Measurements from ENCODE around the gene ORC1.
"Not testable (repeated sequence)": the region's sequence is repeated elsewhere in the genome, so short reads cannot be mapped to it uniquely, and the experiment has no call there.

The ORC1 gene

DNA sequence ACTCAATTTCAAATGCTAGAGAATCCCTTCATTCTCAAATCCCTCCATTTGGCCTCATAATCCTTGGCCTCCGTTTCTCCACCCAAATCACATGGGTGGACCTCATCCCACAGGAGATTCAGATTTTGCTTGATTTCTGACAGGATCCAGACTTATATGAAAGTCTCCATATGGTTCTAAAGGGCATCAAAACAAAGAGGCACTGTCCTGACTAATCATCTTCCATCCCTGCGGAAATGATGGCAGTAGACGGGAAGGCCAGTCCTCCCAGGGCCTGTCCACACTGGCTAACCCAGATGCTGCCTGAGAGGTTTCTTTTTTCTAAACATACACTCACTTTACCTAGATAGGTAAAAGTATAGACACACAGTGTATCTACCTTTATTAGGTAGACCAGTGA lies 18.8 kb downstream of the ORC1 start:
- H3K27ac ChIP-seq (ENCODE audit: low read depth, low read length) = no peak overlapping the region
- no peak overlapping the region for H4K91ac ChIP-seq (ENCODE audit: low read depth, low read length)
- H2AFZ ChIP-seq (ENCODE audit: insufficient read depth, low read length, poor library complexity) = no peak overlapping the region
- no peaks in the 10 kb centered on the region for H3K79me2 ChIP-seq (ENCODE audit: control insufficient read depth, insufficient read depth, low read length, poor library complexity)
- H2BK5ac ChIP-seq (ENCODE audit: low read depth, low read length, poor library complexity) = no peak overlapping the region
- no peak for DNase-seq
- no peak overlapping the region for H3K18ac ChIP-seq (ENCODE audit: low read length)
- no peak overlapping the region for H2BK120ac ChIP-seq (ENCODE audit: insufficient read depth, low read length, poor library complexity)
- H3K23ac ChIP-seq (ENCODE audit: low read length) = no peak overlapping the region
- no peak overlapping the region for H3K14ac ChIP-seq (ENCODE audit: low read length)
- no CpG with 5 or more reads among the region's 3 CpGs for WGBS (ENCODE audit: extremely low coverage, insufficient coverage, insufficient read length)
- no peak overlapping the region for H2BK12ac ChIP-seq (ENCODE audit: low read length)
- H3K4me1 ChIP-seq (ENCODE audit: control insufficient read depth in 1 of 2, insufficient read depth in 2 of 2, low read length in 2 of 2) = peaks cover 2 to 5% of the 10 kb centered on the region in 2 experiments
- H2AK5ac ChIP-seq (ENCODE audit: low read length) = no peak overlapping the region
- no peaks in the 10 kb centered on the region for H3K27me3 ChIP-seq (ENCODE audit: insufficient read depth, low read length)
- no peak overlapping the region for H3K4me2 ChIP-seq (ENCODE audit: low read length)
- peaks cover 27 to 55% of the 10 kb centered on the region in 2 experiments for H3K36me3 ChIP-seq (ENCODE audit: control insufficient read depth in 1 of 2, insufficient read depth in 2 of 2, low read length in 2 of 2)
- H4K8ac ChIP-seq (ENCODE audit: low read depth, low read length) = no peak overlapping the region
- H3K4ac ChIP-seq (ENCODE audit: low read depth, low read length) = no peak overlapping the region
- no peak overlapping the region for H3K9ac ChIP-seq (ENCODE audit: low read length)
- no peak overlapping the region for H3K4me3 ChIP-seq (ENCODE audit: low read depth, low read length)
- peaks cover 2% of the 10 kb centered on the region for H3K79me1 ChIP-seq (ENCODE audit: low read length)
- no peaks in the 10 kb centered on the region for H3K9me3 ChIP-seq (ENCODE audit: insufficient read depth, low read depth, low read length)
- no peak overlapping the region for H4K12ac ChIP-seq (ENCODE audit: low read depth, low read length)

DNA sequence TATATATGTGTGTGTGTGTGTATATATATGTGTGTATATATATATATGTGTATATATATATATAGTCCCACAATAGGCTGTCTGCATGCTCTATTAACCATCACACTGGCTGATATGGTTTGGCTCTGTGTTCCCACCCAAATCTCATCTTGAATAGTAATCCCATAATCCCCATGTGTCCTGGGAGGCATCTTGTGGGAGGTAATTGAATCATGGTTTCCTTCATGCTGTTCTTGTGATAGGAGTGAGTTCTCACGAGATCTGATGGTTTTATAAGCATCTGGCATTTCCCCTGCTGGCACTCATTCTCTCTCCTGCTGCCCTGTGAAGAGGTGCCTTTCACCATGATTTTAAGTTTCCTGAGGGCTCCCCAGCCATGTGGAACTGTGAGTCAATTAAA lies 34.4 kb downstream of the ORC1 start:
- H4K12ac ChIP-seq (ENCODE audit: low read depth, low read length); H3K4me2 ChIP-seq (ENCODE audit: low read length): not testable (repeated sequence)
- WGBS (ENCODE audit: extremely low coverage, insufficient coverage, insufficient read length) = no CpG with 5 or more reads among the region's 1 CpG

DNA sequence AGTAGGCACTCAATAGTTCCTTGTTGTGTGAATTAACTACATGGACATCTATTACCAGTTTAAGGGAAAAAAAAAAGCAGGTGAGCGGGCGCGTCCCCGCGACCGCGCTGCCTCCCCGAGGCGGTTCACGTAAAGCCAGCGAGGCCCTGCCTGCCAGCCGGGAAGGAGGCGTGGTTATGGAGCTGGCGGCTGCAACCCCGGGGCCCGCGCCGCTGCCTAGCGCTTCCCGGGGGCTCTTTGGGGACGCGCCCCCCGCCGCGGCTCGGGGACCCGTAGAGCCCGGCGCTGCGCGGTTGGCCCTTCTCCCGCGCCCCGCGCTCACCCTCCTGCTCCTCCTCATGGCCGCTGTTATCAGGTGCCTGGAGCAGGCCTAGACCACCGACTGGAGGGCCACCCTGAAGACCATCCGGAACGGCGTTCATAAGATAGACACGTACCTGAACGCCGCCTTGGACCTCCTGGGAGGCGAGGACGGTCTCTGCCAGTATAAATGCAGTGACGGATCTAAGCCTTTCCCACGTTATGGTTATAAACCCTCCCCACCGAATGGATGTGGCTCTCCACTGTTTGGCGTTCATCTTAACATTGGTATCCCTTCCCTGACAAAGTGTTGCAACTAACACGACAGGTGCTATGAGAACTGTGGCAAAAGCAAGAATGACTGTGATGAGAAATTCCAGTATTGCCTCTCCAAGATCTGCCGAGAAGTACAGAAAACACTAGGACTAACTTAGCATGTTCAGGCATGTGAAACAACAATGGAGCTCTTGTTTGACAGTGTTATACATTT lies 35.6 kb downstream of the ORC1 start:
- Histone ChIP-seq H3K9ac (ENCODE audit: low read length) (peak overlapping the region; percentile 73), H3K4me1 (ENCODE audit: control insufficient read depth in 1 of 2, insufficient read depth in 2 of 2, low read length in 2 of 2) (peaks cover 11 to 12% of the 10 kb centered on the region in 2 experiments), H3K4me2 (ENCODE audit: low read length) (peak overlapping the region; percentile 89), H4K12ac (ENCODE audit: low read depth, low read length) (no peak overlapping the region), H2AK5ac (ENCODE audit: low read length) (no peak overlapping the region), H3K4me3 (ENCODE audit: low read depth, low read length) (peak overlapping the region; percentile 82), H3K18ac (ENCODE audit: low read length) (peak overlapping the region; percentile 8), H2AFZ (ENCODE audit: insufficient read depth, low read length, poor library complexity) (peak overlapping the region; percentile 80), H3K23ac (ENCODE audit: low read length) (no peak overlapping the region), H3K27ac (ENCODE audit: low read depth, low read length) (no peak overlapping the region), H2BK120ac (ENCODE audit: insufficient read depth, low read length, poor library complexity) (no peak overlapping the region), H3K4ac (ENCODE audit: low read depth, low read length) (no peak overlapping the region), H4K8ac (ENCODE audit: low read depth, low read length) (peak overlapping the region; percentile 72), H3K14ac (ENCODE audit: low read length) (peak overlapping the region; percentile 74), H2BK5ac (ENCODE audit: low read depth, low read length, poor library complexity) (no peak overlapping the region), H3K9me3 (ENCODE audit: insufficient read depth, low read depth, low read length) (no peaks in the 10 kb centered on the region), H3K79me2 (ENCODE audit: control insufficient read depth, insufficient read depth, low read length, poor library complexity) (peaks cover 12% of the 10 kb centered on the region), H3K79me1 (ENCODE audit: low read length) (peaks cover 10% of the 10 kb centered on the region), H3K36me3 (ENCODE audit: control insufficient read depth in 1 of 2, insufficient read depth in 2 of 2, low read length in 2 of 2) (peaks cover 5 to 12% of the 10 kb centered on the region in 2 experiments), H2BK12ac (ENCODE audit: low read length) (no peak overlapping the region), H3K27me3 (ENCODE audit: insufficient read depth, low read length) (no peaks in the 10 kb centered on the region), H4K91ac (ENCODE audit: low read depth, low read length) (peak overlapping the region; percentile 41)
- WGBS (ENCODE audit: extremely low coverage, insufficient coverage, insufficient read length) = no CpG with 5 or more reads among the region's 51 CpGs
- peak; percentile 46 to 69 for DNase-seq

More for the DNA sequence above, 34.4 kb downstream of the ORC1 start:
- H3K4ac ChIP-seq (ENCODE audit: low read depth, low read length); H2BK5ac ChIP-seq (ENCODE audit: low read depth, low read length, poor library complexity); H4K8ac ChIP-seq (ENCODE audit: low read depth, low read length); H3K14ac ChIP-seq (ENCODE audit: low read length); H2AFZ ChIP-seq (ENCODE audit: insufficient read depth, low read length, poor library complexity); H3K27me3 ChIP-seq (ENCODE audit: insufficient read depth, low read length); H3K18ac ChIP-seq (ENCODE audit: low read length); DNase-seq; H3K23ac ChIP-seq (ENCODE audit: low read length); H3K4me3 ChIP-seq (ENCODE audit: low read depth, low read length); H2BK12ac ChIP-seq (ENCODE audit: low read length); H3K27ac ChIP-seq (ENCODE audit: low read depth, low read length); H3K9me3 ChIP-seq (ENCODE audit: insufficient read depth, low read depth, low read length); H3K4me1 ChIP-seq (ENCODE audit: control insufficient read depth in 1 of 2, insufficient read depth in 2 of 2, low read length in 2 of 2); H2AK5ac ChIP-seq (ENCODE audit: low read length); H2BK120ac ChIP-seq (ENCODE audit: insufficient read depth, low read length, poor library complexity); H4K91ac ChIP-seq (ENCODE audit: low read depth, low read length); H3K79me1 ChIP-seq (ENCODE audit: low read length); H3K9ac ChIP-seq (ENCODE audit: low read length): not testable (repeated sequence)
- Histone ChIP-seq H3K36me3 (ENCODE audit: control insufficient read depth in 1 of 2, insufficient read depth in 2 of 2, low read length in 2 of 2) (peaks cover 7 to 16% of the 10 kb centered on the region in 2 experiments), H3K79me2 (ENCODE audit: control insufficient read depth, insufficient read depth, low read length, poor library complexity) (peaks cover 12% of the 10 kb centered on the region)

DNA sequence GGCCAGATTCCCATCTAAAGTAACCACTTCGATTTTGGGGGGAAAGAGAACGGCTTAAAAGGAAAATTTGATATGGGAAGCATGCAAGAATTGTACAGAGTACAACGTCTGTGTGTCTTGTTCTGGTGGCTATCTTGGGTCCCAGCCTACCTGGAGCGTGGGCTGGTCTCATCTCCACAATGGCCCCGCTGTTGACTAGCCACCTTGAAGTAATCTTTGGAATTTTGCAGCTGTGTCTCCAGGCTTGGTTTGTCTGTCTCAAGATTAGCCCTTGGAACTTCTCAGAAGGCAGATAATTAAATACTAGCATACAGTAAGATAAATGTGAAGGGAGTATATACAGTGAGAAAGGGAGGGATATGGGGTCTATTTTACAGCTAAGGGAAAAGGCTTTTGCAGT lies 37.0 kb downstream of the ORC1 start:
- Histone ChIP-seq H3K9me3 (ENCODE audit: insufficient read depth, low read depth, low read length) (no peaks in the 10 kb centered on the region), H4K12ac (ENCODE audit: low read depth, low read length) (no peak overlapping the region), H2BK120ac (ENCODE audit: insufficient read depth, low read length, poor library complexity) (no peak overlapping the region), H3K27me3 (ENCODE audit: insufficient read depth, low read length) (no peaks in the 10 kb centered on the region), H3K4ac (ENCODE audit: low read depth, low read length) (no peak overlapping the region), H3K4me3 (ENCODE audit: low read depth, low read length) (no peak overlapping the region), H3K9ac (ENCODE audit: low read length) (no peak overlapping the region), H2BK12ac (ENCODE audit: low read length) (no peak overlapping the region), H3K4me2 (ENCODE audit: low read length) (no peak overlapping the region), H3K27ac (ENCODE audit: low read depth, low read length) (no peak overlapping the region), H3K14ac (ENCODE audit: low read length) (no peak overlapping the region), H3K79me1 (ENCODE audit: low read length) (peaks cover 10% of the 10 kb centered on the region), H3K4me1 (ENCODE audit: control insufficient read depth in 1 of 2, insufficient read depth in 2 of 2, low read length in 2 of 2) (peaks cover 11 to 12% of the 10 kb centered on the region in 2 experiments), H2AFZ (ENCODE audit: insufficient read depth, low read length, poor library complexity) (no peak overlapping the region), H2AK5ac (ENCODE audit: low read length) (no peak overlapping the region), H3K23ac (ENCODE audit: low read length) (no peak overlapping the region), H4K91ac (ENCODE audit: low read depth, low read length) (no peak overlapping the region), H3K18ac (ENCODE audit: low read length) (no peak overlapping the region), H2BK5ac (ENCODE audit: low read depth, low read length, poor library complexity) (no peak overlapping the region), H3K36me3 (ENCODE audit: control insufficient read depth in 1 of 2, insufficient read depth in 2 of 2, low read length in 2 of 2) (peaks cover 4 to 13% of the 10 kb centered on the region in 2 experiments), H3K79me2 (ENCODE audit: control insufficient read depth, insufficient read depth, low read length, poor library complexity) (peaks cover 12% of the 10 kb centered on the region), H4K8ac (ENCODE audit: low read depth, low read length) (no peak overlapping the region)
- no peak for DNase-seq
- no CpG with 5 or more reads among the region's 5 CpGs for WGBS (ENCODE audit: extremely low coverage, insufficient coverage, insufficient read length)

All from trophoblast cell (in vitro differentiated cells and primary cell).